Measurements from ENCODE around the gene TPCN1. TPM values are rescaled to one million over a fixed set of nuclear protein-coding genes. Genes with fewer than 3 reads are reported as not detected.

The TPCN1 gene
- total and polyA plus RNA-seq, 9 donors: 28.0 to 65.6 (median 47.6) TPM

DNA sequence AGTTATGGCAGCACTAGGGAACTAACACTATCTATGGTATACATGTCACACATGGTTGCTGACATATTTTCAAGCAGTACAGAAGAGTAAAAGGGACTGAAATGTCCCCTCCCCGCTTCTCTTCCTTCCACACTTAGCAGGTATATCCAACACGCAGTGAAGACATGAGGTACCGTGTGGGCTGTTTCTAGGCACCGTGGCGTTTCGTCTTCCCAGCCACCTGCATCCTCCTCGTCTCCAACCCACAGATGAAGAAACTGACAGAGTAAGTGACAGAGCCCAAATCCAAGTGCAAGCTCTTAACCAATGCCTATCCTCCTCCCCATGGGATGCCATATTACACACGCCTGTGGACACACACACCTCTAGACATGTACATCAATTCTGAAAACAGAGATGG lies 81.2 kb downstream of the TPCN1 start:
- DNase-seq: no peak
- Histone ChIP-seq H3K4me1 (ENCODE audit: insufficient read depth) (peaks cover 20% of the 10 kb centered on the region), H3K9me3 (no peaks in the 10 kb centered on the region), H3K4me3 (no peak overlapping the region), H3K27ac (no peak overlapping the region), H3K27me3 (no peaks in the 10 kb centered on the region), H3K36me3 (no peaks in the 10 kb centered on the region)
- TF ChIP-seq POLR2A (IDR thresholded peaks at IDR 0.05): no peak
- TF ChIP-seq, protein P1, sequence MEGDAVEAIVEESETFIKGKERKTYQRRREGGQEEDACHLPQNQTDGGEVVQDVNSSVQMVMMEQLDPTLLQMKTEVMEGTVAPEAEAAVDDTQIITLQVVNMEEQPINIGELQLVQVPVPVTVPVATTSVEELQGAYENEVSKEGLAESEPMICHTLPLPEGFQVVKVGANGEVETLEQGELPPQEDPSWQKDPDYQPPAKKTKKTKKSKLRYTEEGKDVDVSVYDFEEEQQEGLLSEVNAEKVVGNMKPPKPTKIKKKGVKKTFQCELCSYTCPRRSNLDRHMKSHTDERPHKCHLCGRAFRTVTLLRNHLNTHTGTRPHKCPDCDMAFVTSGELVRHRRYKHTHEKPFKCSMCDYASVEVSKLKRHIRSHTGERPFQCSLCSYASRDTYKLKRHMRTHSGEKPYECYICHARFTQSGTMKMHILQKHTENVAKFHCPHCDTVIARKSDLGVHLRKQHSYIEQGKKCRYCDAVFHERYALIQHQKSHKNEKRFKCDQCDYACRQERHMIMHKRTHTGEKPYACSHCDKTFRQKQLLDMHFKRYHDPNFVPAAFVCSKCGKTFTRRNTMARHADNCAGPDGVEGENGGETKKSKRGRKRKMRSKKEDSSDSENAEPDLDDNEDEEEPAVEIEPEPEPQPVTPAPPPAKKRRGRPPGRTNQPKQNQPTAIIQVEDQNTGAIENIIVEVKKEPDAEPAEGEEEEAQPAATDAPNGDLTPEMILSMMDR (IDR thresholded peaks at IDR 0.05): no peak
- no peak for TF ChIP-seq EP300 (IDR thresholded peaks at IDR 0.05)
- WGBS, 3 donors: 91 to 94% (median 92%) methylated on average over 8 of the region's 8 CpGs
- intact Hi-C loops (cut with DNase I): loop anchor here in 1 of 4 donors (10.0 kb wide), 1 partner anchor 122 kb away; the partner anchor contains the start of gene SDSL

DNA sequence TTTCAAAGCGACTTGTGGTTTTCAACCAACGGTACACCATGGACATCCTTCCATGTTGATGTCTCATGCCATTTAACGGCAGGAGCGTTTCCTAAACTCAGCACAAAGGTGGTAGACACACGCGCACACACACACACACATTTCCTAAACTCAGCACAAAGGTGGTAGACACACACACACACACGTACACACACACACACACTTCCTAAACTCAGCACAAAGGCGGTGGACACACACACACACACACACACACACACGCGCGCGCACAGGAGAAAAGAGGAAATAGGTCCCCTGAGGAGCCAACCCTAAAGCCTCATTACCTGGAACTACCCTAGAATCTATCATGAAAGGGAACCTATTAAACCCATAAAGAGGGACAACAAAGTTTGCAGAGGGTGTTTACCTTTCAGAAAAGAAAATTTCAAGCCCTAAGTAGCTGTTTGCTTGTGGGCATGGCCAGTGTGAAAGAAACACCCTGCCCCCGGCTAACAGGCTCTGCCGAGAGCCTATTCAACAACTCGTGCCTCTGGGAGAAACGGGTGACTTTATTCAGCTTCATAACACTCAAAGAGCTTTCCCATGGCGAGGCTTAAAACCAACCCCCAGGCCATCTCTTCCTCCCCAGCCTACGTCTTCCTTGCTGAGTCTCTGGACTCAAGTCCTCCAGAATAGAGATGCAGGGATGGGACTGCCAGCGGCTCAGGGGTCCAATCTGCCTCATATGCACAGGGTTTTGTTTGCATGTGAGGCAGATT lies 81.8 kb downstream of the TPCN1 start:
- Histone ChIP-seq H3K27me3 (no peaks in the 10 kb centered on the region), H3K4me1 (ENCODE audit: insufficient read depth) (peaks cover 18% of the 10 kb centered on the region), H3K4me3 (no peak overlapping the region), H3K27ac (no peak overlapping the region), H3K36me3 (no peaks in the 10 kb centered on the region), H3K9me3 (no peaks in the 10 kb centered on the region)
- no peak for TF ChIP-seq POLR2A (IDR thresholded peaks at IDR 0.05)
- TF ChIP-seq, protein P1 (IDR thresholded peaks at IDR 0.05): no peak
- TF ChIP-seq EP300 (IDR thresholded peaks at IDR 0.05): no peak
- intact Hi-C loops (cut with DNase I): loop anchor here in 1 of 4 donors (10.0 kb wide), 1 partner anchor 122 kb away; the partner anchor contains the start of gene SDSL
- DNase-seq: no peak
- 83 to 84% (median 84%) methylated on average over 19 of the region's 19 CpGs for WGBS, 3 donors

DNA sequence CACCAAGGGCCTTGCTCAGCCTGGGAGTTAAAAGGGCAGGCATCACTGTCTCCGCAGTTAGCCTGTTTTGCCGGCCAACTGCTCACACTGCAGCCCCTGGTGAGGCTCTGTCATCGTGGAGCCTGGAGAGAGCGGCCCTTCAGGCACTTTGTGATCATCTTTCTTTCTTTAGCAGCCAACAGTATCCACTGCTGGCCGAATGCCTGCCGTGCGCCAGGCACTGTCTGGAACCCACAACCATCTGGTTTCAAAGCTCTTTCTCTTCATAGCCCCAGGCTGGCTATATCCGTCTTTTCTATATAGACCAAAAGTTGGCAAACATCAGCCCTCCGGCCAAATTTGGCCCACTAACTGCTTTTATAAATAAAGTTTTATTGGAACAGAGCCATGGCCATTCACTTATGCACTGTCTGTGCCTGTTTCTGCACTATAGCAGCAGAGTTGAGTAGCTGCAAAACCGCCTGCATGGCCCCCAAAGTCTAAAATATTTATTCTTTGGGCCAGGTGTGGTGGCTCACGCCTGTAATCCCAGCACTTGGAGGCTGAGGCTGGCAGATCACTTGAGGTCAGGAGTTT lies 84.1 kb downstream of the TPCN1 start:
- Histone ChIP-seq H3K27ac (no peak overlapping the region), H3K36me3 (no peaks in the 10 kb centered on the region), H3K9me3 (no peaks in the 10 kb centered on the region), H3K4me1 (ENCODE audit: insufficient read depth) (no peaks in the 10 kb centered on the region), H3K27me3 (no peaks in the 10 kb centered on the region), H3K4me3 (no peak overlapping the region)
- intact Hi-C loops (cut with DNase I): loop anchor here in 1 of 4 donors (10.0 kb wide), 1 partner anchor 119 kb away; the partner anchor contains the start of gene SDSL
- no peak for DNase-seq
- 94 to 96% (median 95%) methylated on average over 11 of the region's 11 CpGs for WGBS, 3 donors
- TF ChIP-seq EP300 (IDR thresholded peaks at IDR 0.05): no peak
- TF ChIP-seq, protein P1 (IDR thresholded peaks at IDR 0.05): no peak
- no peak for TF ChIP-seq POLR2A (IDR thresholded peaks at IDR 0.05)

DNA sequence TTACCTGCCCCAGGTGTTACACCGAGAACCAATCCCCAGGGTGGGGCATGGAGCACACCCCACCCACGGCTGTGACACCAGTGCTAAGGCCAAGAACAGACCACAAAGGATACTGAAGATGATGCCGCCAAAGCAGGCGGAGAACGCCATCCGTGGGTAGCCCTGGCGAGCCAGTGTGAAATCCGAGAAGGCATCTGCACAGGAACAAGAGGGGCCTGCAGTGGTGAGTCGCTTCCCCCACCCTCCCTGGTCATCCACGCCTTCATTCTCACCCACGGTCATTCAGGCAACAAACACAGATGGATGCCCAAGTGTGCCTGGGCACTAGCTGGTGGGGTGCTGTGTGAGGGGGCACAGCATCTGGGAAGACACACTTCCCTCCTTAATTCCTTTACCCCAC lies 85.1 kb downstream of the TPCN1 start:
- Histone ChIP-seq H3K36me3 (no peaks in the 10 kb centered on the region), H3K4me1 (ENCODE audit: insufficient read depth) (no peaks in the 10 kb centered on the region), H3K27ac (no peak overlapping the region), H3K9me3 (no peaks in the 10 kb centered on the region), H3K4me3 (no peak overlapping the region), H3K27me3 (no peaks in the 10 kb centered on the region)
- intact Hi-C loops (cut with DNase I): loop anchor here in 1 of 4 donors (10.0 kb wide), 1 partner anchor 118 kb away; the partner anchor contains the start of gene SDSL
- 86 to 90% (median 86%) methylated on average over 11 of the region's 11 CpGs for WGBS, 3 donors
- DNase-seq: no peak
- TF ChIP-seq POLR2A (IDR thresholded peaks at IDR 0.05) (no peak), EP300 (IDR thresholded peaks at IDR 0.05) (no peak)
- TF ChIP-seq, protein P1 (IDR thresholded peaks at IDR 0.05): no peak

Data from ovary (tissue), 9 donors.